ENCODE measurements around the gene RNF212.

Gene RNF212

GRCh38 chr4:1041147-1041935, 72.0 kb downstream of the RNF212 start:
- DNase-seq (ENCODE audit: low read depth in 1 of 2, low spot score in 1 of 2) = no peak
- H3K27me3 ChIP-seq (ENCODE audit: insufficient read depth, poor library complexity, severe bottlenecking) = peaks cover 12% of the 10 kb centered on the region
- H3K4me3 ChIP-seq (replicated peaks; ENCODE audit: insufficient read depth, low read length) = no peak overlapping the region
- TF ChIP-seq, protein P1, sequence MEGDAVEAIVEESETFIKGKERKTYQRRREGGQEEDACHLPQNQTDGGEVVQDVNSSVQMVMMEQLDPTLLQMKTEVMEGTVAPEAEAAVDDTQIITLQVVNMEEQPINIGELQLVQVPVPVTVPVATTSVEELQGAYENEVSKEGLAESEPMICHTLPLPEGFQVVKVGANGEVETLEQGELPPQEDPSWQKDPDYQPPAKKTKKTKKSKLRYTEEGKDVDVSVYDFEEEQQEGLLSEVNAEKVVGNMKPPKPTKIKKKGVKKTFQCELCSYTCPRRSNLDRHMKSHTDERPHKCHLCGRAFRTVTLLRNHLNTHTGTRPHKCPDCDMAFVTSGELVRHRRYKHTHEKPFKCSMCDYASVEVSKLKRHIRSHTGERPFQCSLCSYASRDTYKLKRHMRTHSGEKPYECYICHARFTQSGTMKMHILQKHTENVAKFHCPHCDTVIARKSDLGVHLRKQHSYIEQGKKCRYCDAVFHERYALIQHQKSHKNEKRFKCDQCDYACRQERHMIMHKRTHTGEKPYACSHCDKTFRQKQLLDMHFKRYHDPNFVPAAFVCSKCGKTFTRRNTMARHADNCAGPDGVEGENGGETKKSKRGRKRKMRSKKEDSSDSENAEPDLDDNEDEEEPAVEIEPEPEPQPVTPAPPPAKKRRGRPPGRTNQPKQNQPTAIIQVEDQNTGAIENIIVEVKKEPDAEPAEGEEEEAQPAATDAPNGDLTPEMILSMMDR (IDR thresholded peaks at IDR 0.05; ENCODE audit: insufficient read depth, low read length) = no peak
- TF ChIP-seq, protein P2, sequence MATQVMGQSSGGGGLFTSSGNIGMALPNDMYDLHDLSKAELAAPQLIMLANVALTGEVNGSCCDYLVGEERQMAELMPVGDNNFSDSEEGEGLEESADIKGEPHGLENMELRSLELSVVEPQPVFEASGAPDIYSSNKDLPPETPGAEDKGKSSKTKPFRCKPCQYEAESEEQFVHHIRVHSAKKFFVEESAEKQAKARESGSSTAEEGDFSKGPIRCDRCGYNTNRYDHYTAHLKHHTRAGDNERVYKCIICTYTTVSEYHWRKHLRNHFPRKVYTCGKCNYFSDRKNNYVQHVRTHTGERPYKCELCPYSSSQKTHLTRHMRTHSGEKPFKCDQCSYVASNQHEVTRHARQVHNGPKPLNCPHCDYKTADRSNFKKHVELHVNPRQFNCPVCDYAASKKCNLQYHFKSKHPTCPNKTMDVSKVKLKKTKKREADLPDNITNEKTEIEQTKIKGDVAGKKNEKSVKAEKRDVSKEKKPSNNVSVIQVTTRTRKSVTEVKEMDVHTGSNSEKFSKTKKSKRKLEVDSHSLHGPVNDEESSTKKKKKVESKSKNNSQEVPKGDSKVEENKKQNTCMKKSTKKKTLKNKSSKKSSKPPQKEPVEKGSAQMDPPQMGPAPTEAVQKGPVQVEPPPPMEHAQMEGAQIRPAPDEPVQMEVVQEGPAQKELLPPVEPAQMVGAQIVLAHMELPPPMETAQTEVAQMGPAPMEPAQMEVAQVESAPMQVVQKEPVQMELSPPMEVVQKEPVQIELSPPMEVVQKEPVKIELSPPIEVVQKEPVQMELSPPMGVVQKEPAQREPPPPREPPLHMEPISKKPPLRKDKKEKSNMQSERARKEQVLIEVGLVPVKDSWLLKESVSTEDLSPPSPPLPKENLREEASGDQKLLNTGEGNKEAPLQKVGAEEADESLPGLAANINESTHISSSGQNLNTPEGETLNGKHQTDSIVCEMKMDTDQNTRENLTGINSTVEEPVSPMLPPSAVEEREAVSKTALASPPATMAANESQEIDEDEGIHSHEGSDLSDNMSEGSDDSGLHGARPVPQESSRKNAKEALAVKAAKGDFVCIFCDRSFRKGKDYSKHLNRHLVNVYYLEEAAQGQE (IDR thresholded peaks at IDR 0.05; ENCODE audit: insufficient replicate concordance, low read depth) = no peak
- no peak for TF ChIP-seq GABPA (IDR thresholded peaks at IDR 0.05; ENCODE audit: low read depth)
- TF ChIP-seq POLR2AphosphoS5 (IDR thresholded peaks at IDR 0.05; ENCODE audit: low read depth) = no peak
- TF ChIP-seq SPI1 (IDR thresholded peaks at IDR 0.05; ENCODE audit: borderline replicate concordance, low read depth) = no peak
- H3K27ac ChIP-seq (replicated peaks) = no peak overlapping the region

GRCh38 chr4:1040344-1041146, 72.8 kb downstream of the RNF212 start:
- TF ChIP-seq, protein P1 (IDR thresholded peaks at IDR 0.05; ENCODE audit: insufficient read depth, low read length) = no peak
- TF ChIP-seq, protein P2 (IDR thresholded peaks at IDR 0.05; ENCODE audit: insufficient replicate concordance, low read depth) = no peak
- TF ChIP-seq POLR2AphosphoS5 (IDR thresholded peaks at IDR 0.05; ENCODE audit: low read depth) (no peak), GABPA (IDR thresholded peaks at IDR 0.05; ENCODE audit: low read depth) (no peak), SPI1 (IDR thresholded peaks at IDR 0.05; ENCODE audit: borderline replicate concordance, low read depth) (no peak)
- H3K27ac ChIP-seq (replicated peaks) = no peak overlapping the region
- peaks cover 12% of the 10 kb centered on the region for H3K27me3 ChIP-seq (ENCODE audit: insufficient read depth, poor library complexity, severe bottlenecking)
- H3K4me3 ChIP-seq (replicated peaks; ENCODE audit: insufficient read depth, low read length) = no peak overlapping the region
- DNase-seq (ENCODE audit: low read depth in 1 of 2, low spot score in 1 of 2) = no peak

- H3K4me3 ChIP-seq (replicated peaks; ENCODE audit: insufficient read depth, low read length) = no peak overlapping the region
- no peak overlapping the region for H3K27ac ChIP-seq (replicated peaks)
- TF ChIP-seq, protein P2 (IDR thresholded peaks at IDR 0.05; ENCODE audit: insufficient replicate concordance, low read depth) = no peak
- no peak for TF ChIP-seq GABPA (IDR thresholded peaks at IDR 0.05; ENCODE audit: low read depth)
- TF ChIP-seq, protein P1 (IDR thresholded peaks at IDR 0.05; ENCODE audit: insufficient read depth, low read length) = no peak
- TF ChIP-seq SPI1 (IDR thresholded peaks at IDR 0.05; ENCODE audit: borderline replicate concordance, low read depth) = no peak
- no peak for TF ChIP-seq POLR2AphosphoS5 (IDR thresholded peaks at IDR 0.05; ENCODE audit: low read depth)
- no peak for DNase-seq (ENCODE audit: low read depth in 1 of 2, low spot score in 1 of 2)
- H3K27me3 ChIP-seq (ENCODE audit: insufficient read depth, poor library complexity, severe bottlenecking) = peaks cover 9% of the 10 kb centered on the region
Observed at GRCh38 chr4:1039493-1040343, 73.6 kb downstream of the RNF212 start.

Data from HL-60 (cell line).